ENCODE results near the gene MKS1.

Gene MKS1

DNA sequence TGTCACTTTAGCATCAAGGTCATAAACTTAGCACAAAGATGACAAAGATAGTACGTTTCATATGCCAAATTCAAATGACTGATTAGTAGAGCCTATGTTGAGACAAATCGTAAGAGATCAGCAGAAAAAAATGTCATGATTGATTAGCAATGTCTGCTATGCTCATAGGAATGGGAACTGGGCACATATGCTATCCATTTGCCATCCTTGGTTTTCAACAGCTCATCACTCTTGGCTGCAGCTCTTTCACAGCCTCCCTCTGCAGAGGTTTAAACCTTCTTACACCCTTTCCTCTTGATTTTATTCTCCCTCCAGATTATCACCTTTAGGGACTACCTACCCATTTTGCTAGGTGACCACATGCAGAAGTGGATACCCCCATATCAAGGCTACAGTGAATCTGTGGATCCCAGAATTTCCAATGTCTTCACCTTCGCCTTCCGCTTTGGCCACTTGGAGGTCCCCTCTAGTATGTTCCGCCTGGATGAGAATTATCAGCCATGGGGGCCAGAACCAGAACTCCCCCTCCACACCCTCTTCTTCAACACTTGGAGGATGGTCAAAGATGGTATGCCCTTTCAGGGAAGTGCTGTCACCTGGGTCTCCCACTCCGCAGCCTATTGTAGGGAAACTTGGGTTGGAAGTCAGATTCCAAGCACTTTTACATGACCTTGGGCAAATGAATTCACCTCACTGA lies 45.5 kb upstream of the MKS1 start:
- no peak overlapping the region for H3K4me3 ChIP-seq (replicated peaks in 1 of 2; ENCODE audit: low read depth in 2 of 2, low read length in 2 of 2)
- TF ChIP-seq, protein P1, sequence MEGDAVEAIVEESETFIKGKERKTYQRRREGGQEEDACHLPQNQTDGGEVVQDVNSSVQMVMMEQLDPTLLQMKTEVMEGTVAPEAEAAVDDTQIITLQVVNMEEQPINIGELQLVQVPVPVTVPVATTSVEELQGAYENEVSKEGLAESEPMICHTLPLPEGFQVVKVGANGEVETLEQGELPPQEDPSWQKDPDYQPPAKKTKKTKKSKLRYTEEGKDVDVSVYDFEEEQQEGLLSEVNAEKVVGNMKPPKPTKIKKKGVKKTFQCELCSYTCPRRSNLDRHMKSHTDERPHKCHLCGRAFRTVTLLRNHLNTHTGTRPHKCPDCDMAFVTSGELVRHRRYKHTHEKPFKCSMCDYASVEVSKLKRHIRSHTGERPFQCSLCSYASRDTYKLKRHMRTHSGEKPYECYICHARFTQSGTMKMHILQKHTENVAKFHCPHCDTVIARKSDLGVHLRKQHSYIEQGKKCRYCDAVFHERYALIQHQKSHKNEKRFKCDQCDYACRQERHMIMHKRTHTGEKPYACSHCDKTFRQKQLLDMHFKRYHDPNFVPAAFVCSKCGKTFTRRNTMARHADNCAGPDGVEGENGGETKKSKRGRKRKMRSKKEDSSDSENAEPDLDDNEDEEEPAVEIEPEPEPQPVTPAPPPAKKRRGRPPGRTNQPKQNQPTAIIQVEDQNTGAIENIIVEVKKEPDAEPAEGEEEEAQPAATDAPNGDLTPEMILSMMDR (IDR thresholded peaks at IDR 0.05; ENCODE audit: low read depth, low read length): no peak
- no peak for DNase-seq (ENCODE audit: low read depth in 2 of 2)

DNA sequence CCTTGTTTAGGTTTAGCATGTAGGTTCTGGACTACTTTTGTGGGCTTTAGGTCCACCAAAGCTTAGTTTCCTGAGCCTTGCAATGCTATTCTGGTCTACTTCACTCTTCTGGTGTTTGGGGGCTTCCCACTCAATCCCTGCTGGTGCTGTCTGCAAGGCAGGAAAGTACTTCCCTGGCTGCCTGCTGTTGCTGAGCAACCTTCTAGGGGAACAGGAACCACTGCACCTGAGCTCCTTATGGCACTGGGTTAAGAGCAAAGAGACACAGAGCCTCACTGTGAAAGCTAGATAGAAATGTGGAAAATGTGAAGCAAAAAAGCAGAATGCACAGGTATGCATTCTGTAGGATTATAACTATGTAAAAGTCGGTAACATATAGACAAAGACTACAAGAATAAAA lies 44.7 kb upstream of the MKS1 start:
- TF ChIP-seq, protein P1 (IDR thresholded peaks at IDR 0.05; ENCODE audit: low read depth, low read length): no peak
- DNase-seq (ENCODE audit: low read depth in 2 of 2): no peak
- H3K4me3 ChIP-seq (replicated peaks in 1 of 2; ENCODE audit: low read depth in 2 of 2, low read length in 2 of 2): no peak overlapping the region

DNA sequence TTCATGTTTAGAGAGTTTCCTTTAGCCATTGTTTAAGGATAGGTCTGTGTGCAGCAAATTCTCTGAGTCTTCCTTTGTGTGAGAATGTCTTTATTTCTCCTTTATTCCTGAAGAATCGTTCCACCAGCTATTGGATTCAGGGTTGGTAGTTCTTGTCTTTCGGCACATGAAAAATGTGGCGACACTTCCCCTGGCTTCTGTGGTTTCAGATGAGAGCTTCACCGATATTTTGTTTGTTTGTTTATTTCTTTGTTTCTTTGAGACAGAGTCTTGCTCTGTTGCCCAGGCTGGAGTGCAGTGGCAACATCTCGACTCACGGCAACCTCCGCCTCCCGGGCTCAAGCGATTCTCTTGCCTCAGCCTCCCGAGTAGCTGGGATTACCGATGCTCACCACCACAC lies 43.1 kb upstream of the MKS1 start:
- TF ChIP-seq, protein P1 (IDR thresholded peaks at IDR 0.05; ENCODE audit: low read depth, low read length): no peak
- no peak overlapping the region for H3K4me3 ChIP-seq (replicated peaks in 1 of 2; ENCODE audit: low read depth in 2 of 2, low read length in 2 of 2)
- DNase-seq (ENCODE audit: low read depth in 2 of 2): no peak

DNA sequence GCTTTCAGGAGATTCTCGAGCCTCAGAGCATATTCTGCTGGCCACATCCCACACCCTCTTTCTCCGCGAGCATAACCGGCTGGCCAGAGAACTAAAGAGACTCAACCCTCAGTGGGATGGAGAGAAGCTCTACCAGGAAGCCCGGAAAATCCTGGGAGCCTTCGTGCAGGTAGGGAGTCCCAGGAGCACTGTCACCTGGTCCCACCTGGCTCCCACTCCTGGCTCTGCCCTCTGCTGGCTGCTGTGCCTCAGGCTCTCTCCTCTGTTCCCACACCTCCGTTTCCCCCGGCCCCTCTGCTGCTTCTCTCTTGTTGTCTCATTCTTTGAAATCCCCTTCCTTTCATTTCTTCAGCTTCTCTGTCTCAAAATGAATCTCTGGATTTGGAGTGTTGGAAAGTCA lies 35.7 kb upstream of the MKS1 start:
- no peak for DNase-seq (ENCODE audit: low read depth in 2 of 2)
- no peak overlapping the region for H3K4me3 ChIP-seq (replicated peaks in 1 of 2; ENCODE audit: low read depth in 2 of 2, low read length in 2 of 2)
- TF ChIP-seq, protein P1 (IDR thresholded peaks at IDR 0.05; ENCODE audit: low read depth, low read length): no peak

DNA sequence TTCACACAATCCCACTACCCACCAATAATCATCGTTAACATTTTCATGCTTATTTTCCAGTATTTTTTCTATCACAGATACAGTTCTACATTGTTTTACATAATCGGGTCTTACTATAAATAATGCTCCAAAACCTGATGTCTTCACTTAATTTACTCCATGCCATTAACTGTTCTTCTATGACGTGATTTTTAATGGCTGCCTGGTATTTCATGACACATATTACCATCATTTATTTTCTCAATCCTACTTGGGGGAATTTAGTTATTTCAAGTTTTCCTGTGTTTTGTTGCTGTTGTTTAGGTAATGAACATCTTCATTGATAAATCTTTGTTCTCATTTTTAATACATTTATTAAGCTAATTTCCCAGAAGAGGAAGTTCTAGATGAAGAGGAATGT lies 34.0 kb upstream of the MKS1 start:
- TF ChIP-seq, protein P1 (IDR thresholded peaks at IDR 0.05; ENCODE audit: low read depth, low read length): no peak
- no peak overlapping the region for H3K4me3 ChIP-seq (replicated peaks in 1 of 2; ENCODE audit: low read depth in 2 of 2, low read length in 2 of 2)
- no peak for DNase-seq (ENCODE audit: low read depth in 2 of 2)

DNA sequence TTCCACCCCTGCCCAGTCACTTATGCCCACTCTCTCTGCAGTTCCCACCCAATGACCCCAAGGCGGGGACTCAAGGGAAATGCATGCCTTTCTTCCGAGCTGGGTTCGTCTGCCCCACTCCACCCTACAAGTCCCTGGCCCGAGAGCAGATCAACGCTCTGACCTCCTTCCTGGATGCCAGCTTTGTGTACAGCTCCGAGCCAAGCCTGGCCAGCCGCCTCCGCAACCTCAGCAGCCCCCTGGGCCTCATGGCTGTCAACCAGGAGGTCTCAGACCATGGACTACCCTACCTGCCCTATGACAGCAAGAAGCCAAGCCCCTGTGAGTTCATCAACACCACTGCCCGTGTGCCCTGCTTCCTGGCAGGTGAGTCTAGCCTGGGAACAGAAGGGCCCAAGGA lies 33.1 kb upstream of the MKS1 start:
- no peak overlapping the region for H3K4me3 ChIP-seq (replicated peaks in 1 of 2; ENCODE audit: low read depth in 2 of 2, low read length in 2 of 2)
- TF ChIP-seq, protein P1 (IDR thresholded peaks at IDR 0.05; ENCODE audit: low read depth, low read length): no peak
- no peak for DNase-seq (ENCODE audit: low read depth in 2 of 2)

All from cardiac fibroblast (primary cell).